Measurements from ENCODE around the gene ECD.

- no peak for TF ChIP-seq CTCF (IDR thresholded peaks at IDR 0.05; ENCODE audit: borderline replicate concordance, extremely low read depth, low read length, poor library complexity, severe bottlenecking)
- no peak for TF ChIP-seq EZH2 (IDR thresholded peaks at IDR 0.05; ENCODE audit: borderline replicate concordance, low read depth, low read length, severe bottlenecking)
Measured at GRCh38 chr10:73084209-73084608, 83.6 kb downstream of the ECD start.
